ENCODE results near the gene CACNA1C. TPM values are rescaled to one million over a fixed set of nuclear protein-coding genes. Genes with fewer than 3 reads are reported as not detected.

CACNA1C gene
- total RNA-seq, 2 donors from 2014 or later: 70.0 to 127 TPM

DNA sequence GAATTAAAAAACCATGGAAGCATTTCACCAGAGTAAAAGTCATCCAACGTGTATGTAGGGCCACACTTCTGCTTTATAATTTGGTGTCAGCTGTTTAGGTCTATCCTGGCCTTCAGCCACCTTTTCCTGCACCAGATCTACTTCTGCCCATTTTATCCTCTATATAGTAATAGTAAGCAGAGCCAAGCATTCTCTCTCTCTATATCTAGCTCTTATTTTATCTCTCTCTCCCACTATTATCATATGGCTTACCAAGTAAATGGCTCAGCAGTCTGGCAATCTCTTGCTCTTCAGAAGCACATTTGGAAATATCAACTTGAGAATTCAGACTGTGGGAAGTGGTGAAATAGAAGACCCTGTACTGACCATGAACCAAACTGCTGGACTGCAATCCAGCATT, 657.9 kb downstream of the CACNA1C start:
- Histone ChIP-seq H3K36me3 (no peaks in the 10 kb centered on the region), H3K27ac (no peak overlapping the region), H3K4me3 (no peak overlapping the region), H3K4me1 (ENCODE audit: control insufficient read depth in 1 of 2, low read depth in 2 of 2) (no peaks in the 10 kb centered on the region), H3K9me3 (peaks cover 28% of the 10 kb centered on the region), H3K27me3 (replicated peaks; ENCODE audit: insufficient read depth) (no peaks in the 10 kb centered on the region)
- DNase-seq (ENCODE audit: low spot score): no peak
- no peak for ATAC-seq (ENCODE audit: insufficient number of reproducible peaks, low FRiP score, low read depth)
- TF ChIP-seq, protein P1, sequence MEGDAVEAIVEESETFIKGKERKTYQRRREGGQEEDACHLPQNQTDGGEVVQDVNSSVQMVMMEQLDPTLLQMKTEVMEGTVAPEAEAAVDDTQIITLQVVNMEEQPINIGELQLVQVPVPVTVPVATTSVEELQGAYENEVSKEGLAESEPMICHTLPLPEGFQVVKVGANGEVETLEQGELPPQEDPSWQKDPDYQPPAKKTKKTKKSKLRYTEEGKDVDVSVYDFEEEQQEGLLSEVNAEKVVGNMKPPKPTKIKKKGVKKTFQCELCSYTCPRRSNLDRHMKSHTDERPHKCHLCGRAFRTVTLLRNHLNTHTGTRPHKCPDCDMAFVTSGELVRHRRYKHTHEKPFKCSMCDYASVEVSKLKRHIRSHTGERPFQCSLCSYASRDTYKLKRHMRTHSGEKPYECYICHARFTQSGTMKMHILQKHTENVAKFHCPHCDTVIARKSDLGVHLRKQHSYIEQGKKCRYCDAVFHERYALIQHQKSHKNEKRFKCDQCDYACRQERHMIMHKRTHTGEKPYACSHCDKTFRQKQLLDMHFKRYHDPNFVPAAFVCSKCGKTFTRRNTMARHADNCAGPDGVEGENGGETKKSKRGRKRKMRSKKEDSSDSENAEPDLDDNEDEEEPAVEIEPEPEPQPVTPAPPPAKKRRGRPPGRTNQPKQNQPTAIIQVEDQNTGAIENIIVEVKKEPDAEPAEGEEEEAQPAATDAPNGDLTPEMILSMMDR (IDR thresholded peaks at IDR 0.05): no peak

DNA sequence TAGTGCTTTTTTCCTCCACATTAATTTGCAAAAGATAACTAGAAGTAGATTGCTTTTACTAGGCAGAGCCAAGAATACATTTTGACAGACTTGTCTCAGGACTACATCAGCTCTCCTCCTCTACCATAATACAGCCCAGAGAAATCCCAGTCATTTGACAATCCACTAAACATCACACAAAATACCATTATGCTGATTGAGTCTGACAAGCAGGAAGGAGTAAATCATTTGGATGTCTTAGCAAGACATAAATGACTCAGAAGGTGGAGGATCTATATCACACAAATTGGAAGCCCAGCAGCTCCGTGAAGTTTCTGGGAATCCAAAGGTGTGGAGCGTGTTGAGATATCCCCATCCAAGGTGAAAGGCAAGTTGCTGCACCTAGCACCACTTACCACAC, 666.6 kb downstream of the CACNA1C start:
- Histone ChIP-seq H3K27ac (no peak overlapping the region), H3K36me3 (no peaks in the 10 kb centered on the region), H3K27me3 (replicated peaks; ENCODE audit: insufficient read depth) (no peaks in the 10 kb centered on the region), H3K9me3 (no peaks in the 10 kb centered on the region), H3K4me3 (no peak overlapping the region), H3K4me1 (ENCODE audit: control insufficient read depth in 1 of 2, low read depth in 2 of 2) (peaks cover 0 to 16% of the 10 kb centered on the region in 2 donors)
- TF ChIP-seq, protein P1 (IDR thresholded peaks at IDR 0.05): no peak
- DNase-seq (ENCODE audit: low spot score) (no peak), ATAC-seq (ENCODE audit: insufficient number of reproducible peaks, low FRiP score, low read depth) (no peak)

DNA sequence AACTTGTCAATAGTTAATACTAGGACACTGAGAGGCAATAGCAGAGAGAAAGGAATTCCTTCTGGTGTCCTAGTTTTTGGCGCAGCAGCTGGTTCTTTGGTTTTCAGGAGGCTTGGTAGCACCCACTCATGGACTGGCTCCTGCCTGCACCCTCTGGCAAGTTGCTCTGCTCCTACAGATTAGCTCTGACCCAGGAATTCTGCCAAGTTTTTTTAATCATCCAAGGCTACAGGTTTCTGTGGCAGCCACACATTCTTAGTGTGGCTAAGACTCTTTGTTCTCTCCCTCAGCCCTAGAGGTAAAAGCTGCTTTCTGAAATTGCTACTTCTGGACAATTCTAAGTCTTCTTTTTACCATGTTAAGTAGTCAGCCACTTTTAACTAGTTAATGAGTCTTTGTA, 670.0 kb downstream of the CACNA1C start:
- Histone ChIP-seq H3K36me3 (no peaks in the 10 kb centered on the region), H3K9me3 (no peaks in the 10 kb centered on the region), H3K27me3 (replicated peaks; ENCODE audit: insufficient read depth) (no peaks in the 10 kb centered on the region), H3K27ac (no peak overlapping the region), H3K4me1 (ENCODE audit: control insufficient read depth in 1 of 2, low read depth in 2 of 2) (peaks cover 0 to 16% of the 10 kb centered on the region in 2 donors), H3K4me3 (no peak overlapping the region)
- no peak for DNase-seq (ENCODE audit: low spot score)
- TF ChIP-seq, protein P1 (IDR thresholded peaks at IDR 0.05): no peak
- no peak for ATAC-seq (ENCODE audit: insufficient number of reproducible peaks, low FRiP score, low read depth)

DNA sequence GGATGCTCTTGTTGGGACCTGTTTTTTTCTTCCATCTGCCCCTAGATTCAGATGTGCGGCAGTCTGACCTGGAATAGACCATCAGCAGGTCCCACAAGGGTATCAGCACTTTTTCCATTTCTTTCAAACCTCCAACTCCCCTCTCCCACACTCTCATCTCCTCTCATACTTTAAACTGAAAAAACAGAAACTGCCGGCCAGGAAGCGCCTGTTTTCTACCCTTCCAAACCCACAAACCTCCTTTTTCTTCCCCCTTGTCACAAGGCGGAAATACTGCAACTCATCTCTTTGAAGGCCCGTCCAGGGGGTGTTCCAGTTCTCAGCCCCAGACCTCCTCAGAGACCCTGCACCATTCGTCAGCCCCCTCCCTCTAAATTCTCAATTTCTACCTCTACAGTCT, 679.5 kb downstream of the CACNA1C start:
- DNase-seq (ENCODE audit: low spot score) (no peak), ATAC-seq (ENCODE audit: insufficient number of reproducible peaks, low FRiP score, low read depth) (no peak)
- Histone ChIP-seq H3K27ac (no peak overlapping the region), H3K4me3 (no peak overlapping the region), H3K36me3 (no peaks in the 10 kb centered on the region), H3K4me1 (ENCODE audit: control insufficient read depth in 1 of 2, low read depth in 2 of 2) (no peaks in the 10 kb centered on the region), H3K27me3 (replicated peaks; ENCODE audit: insufficient read depth) (no peaks in the 10 kb centered on the region), H3K9me3 (no peaks in the 10 kb centered on the region)
- TF ChIP-seq, protein P1 (IDR thresholded peaks at IDR 0.05): no peak

DNA sequence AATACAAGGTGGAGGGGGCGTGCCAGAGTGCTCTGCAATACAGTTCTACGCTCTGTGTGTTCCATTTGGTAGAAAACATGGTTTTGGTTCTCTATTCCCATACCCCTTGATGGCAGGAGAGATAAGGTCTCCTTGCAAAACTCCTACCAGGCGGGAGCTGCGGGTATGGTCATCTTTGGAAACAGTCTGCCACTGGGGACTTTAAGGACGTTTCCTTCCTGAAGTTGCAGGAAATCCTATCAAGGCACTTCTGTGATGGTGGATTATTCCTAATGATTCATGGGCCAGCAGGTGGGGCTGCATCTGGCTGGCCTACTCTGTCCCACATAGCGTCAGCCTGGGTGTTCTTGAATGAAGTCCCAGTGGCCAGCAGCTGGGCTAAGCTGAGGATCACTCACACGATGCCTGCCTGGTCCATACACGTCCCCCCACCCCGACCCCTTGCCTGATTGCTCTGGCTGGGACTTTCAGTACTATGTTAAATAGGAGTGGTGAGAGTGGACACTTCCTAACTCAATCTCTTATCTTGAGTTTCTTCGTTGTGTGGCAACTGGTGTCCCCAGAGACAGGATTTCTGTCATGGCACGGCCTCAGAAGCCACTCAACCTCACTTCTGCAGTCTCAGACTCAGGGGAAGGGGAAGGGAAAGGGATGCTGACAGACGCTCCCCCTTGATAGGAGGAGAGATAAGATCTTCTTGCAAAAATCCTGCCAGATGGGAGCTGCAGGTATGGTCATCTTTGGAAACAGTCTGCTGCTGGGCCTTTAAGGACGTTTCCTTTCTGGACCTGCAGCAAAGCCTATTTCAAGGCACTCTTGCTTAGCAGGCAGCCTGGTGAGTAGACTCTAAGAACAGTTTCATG, 680.9 kb downstream of the CACNA1C start:
- DNase-seq (ENCODE audit: low spot score): no peak
- H3K9me3 ChIP-seq: no peaks in the 10 kb centered on the region
- no peak overlapping the region for H3K4me3 ChIP-seq
- H3K4me1 ChIP-seq (ENCODE audit: control insufficient read depth in 1 of 2, low read depth in 2 of 2): no peaks in the 10 kb centered on the region
- H3K27me3 ChIP-seq (replicated peaks; ENCODE audit: insufficient read depth): no peaks in the 10 kb centered on the region
- H3K27ac ChIP-seq: no peak overlapping the region
- no peak for ATAC-seq (ENCODE audit: insufficient number of reproducible peaks, low FRiP score, low read depth)
- no peaks in the 10 kb centered on the region for H3K36me3 ChIP-seq
- TF ChIP-seq, protein P1 (IDR thresholded peaks at IDR 0.05): no peak

Measured in thoracic aorta (tissue), 2 donors.